HL-60 (cell line): ENCODE data around the gene TLX3.

Experiments
- CTCF ChIP-seq: IDR thresholded peaks from one replicate; pipeline ENCODE4 v1.5.1; 2011; ENCODE audit warnings: low read length, control low read depth, inconsistent platforms; ENCODE audit not compliant: insufficient read depth
- GABPA ChIP-seq: IDR thresholded peaks from 2 replicates; pipeline ENCODE4 v1.6.1; 2012; ENCODE audit warnings: low read depth
- POLR2AphosphoS5 ChIP-seq: IDR thresholded peaks from 2 replicates; pipeline ENCODE4 v1.6.1; 2012; ENCODE audit warnings: low read depth
- REST ChIP-seq: IDR thresholded peaks from 2 replicates; pipeline ENCODE4 v1.6.1; 2012; ENCODE audit warnings: low read depth; ENCODE audit not compliant: insufficient replicate concordance
- SPI1 ChIP-seq: IDR thresholded peaks from 2 replicates; pipeline ENCODE4 v1.6.1; 2012; ENCODE audit warnings: low read depth, mild to moderate bottlenecking, borderline replicate concordance

DNA sequence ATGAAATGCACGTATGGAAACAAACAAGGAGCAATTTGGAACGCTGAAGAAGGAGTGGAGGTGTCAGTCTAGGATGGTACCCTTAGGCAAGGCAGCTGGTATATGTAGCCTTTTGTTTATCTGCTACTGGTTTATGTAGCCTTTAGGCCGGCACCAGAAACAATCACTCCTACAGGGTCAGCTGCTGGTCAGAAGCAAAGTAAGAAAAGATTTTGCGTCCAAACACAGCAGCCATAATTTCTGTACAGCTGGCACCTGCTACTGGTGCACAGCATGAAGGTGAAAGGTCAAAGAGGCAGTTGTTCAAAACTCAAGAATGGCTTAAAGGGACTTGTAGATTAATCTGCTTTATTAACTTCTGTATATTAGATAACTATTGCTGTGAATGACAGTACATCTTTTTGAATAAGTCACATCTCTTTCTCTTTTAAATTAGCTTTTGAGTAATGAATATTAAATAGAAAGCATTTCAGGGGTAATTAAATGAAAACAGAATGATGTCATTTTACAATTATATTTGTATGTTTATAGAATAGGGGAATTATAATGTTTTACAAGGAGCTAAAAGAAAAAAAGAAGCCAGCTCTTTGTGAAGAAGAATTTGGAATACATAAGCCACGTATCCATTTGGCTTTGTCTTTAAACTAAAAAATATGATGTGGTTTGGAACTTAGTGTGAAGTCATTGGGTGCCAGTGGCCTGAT lies 33.1 kb upstream of the TLX3 start:
- TF ChIP-seq CTCF (no peak), POLR2AphosphoS5 (no peak), GABPA (no peak), REST (no peak), SPI1 (no peak)
